Nucleus accumbens (tissue), 56 donors: ENCODE measurements around the gene ORC2.
A peak's percentile ranks its signal among the peaks of the same experiment; 100 is the strongest.
"Not testable (repeated sequence)": the region's sequence is repeated elsewhere in the genome, so short reads cannot be mapped to it uniquely, and the experiment has no call there.

Source experiments
- DNase-seq, 56 donors: peaks; one replicate each; lab custom pipeline; 2025; lab: John Stamatoyannopoulos, UW

The ORC2 gene

DNA sequence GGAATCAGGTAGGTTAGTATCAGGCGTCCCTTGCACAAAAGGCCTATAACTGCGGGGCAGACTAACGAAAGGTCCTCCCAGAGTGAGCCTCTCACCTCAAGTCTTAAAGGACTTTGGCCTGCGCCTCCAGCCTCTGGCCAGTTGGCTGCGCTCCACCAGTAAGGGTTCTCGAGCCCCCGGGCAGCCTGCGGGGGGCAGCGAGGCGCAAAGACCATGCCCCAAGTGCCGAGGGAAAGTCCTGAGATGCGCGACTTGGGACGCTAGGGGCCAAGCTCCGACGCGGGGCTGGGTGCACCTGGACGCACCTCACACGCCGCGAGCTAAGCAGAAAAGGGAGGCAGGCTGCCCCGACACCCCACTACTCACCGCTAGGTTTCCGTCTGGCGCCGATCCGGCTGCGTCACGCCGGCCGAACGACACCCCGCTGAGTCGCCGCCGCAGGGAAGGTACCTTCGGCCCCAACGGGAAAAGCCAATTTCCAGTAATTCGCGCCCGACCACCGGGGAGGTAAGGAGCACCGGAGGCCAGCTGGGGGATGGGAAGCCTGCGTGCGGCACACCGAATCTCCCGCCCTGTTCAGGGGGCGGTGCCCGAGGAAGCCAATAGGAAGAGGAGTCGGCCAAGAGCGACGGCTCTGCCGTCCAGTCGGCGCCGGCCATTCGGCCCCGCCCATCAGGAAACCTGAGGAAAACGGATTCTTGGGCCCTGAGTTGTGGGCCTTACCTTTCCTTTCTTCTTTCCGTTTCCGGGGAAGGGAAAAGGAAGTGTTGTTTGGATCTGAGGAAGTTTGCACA, at the start of gene ORC2:
TSS of gene ORC2 (minus strand) at position 537 of the 794 bp plus-strand sequence. CDS start 5,537 bp downstream, outside the sequence.
- peak; percentile 47 to 95 (median 88) for DNase-seq

DNA sequence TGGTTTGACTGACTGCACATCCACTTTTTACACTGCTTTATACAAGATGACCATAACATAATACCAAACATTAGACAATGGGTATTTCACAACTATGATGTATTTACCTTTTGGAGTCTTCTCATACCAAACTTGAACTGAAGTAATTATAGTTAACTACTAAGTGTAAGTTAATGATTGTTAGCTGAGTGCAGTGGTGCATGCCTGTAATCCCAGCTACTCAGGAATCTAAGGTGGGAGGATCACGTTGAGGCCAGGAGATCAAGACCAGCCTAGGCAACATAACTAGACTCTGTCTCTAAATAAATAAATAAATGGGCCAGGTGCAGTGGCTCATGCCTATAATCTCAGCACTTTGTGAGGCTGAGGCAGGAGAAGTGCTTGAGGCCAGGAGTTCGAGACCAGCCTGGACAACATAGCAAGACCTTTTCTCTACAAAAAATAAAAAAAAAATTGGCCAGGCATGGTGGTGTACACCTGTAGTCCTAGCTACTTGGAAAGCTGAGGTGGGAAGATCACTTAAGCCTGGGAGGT, 44.9 kb upstream of the ORC2 start:
- no peak for DNase-seq

DNA sequence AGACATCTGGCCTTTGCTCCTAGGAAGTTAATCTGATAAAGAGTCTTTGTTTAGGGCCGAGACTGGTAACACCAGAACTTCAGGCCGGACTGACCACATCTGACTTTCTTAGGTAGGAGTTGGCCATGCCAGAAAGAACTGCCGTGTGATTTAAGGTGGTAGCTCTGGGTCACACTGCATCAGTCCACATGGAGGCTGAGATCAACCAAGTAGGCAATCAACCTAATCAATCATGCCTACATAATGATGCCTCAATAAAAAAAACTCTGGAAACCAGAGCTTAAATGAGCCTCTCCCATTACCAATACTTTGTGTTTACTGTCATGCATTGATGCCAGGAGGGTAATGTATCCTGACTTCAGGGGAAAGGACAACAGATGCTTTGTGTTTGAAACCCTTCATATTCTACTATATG, 44.1 kb upstream of the ORC2 start:
- peak in 1 of 56 donors; percentile 0 for DNase-seq

DNA sequence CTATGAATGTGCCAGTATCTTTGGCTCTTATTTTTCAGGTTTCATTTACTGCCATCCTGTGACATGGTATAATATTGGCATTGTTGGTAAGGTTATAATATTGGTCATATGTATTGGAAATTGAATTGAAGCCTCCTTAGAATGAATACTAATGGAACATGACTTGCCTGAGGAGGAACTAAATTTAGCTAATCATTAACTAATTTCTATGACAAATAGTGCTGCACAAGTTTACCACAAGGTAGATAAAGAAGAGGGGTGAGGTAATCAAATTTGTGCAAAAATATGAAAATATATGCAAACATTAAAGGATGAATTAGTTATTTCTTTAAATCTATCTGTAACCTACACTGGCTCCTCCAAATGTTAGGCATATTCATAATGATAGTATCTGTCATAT, 43.2 kb upstream of the ORC2 start:
- DNase-seq = no peak

- no peak for DNase-seq
These were observed 40.9 kb upstream of the ORC2 start for GRCh38 chr2:201004370-201004769.

GRCh38 chr2:200993097-200993496, 29.6 kb upstream of the ORC2 start:
- DNase-seq = no peak

- DNase-seq = no peak
These were observed 23.7 kb upstream of the ORC2 start for GRCh38 chr2:200987137-200987536.

GRCh38 chr2:200985799-200986198, 22.3 kb upstream of the ORC2 start:
- DNase-seq = no peak

DNA sequence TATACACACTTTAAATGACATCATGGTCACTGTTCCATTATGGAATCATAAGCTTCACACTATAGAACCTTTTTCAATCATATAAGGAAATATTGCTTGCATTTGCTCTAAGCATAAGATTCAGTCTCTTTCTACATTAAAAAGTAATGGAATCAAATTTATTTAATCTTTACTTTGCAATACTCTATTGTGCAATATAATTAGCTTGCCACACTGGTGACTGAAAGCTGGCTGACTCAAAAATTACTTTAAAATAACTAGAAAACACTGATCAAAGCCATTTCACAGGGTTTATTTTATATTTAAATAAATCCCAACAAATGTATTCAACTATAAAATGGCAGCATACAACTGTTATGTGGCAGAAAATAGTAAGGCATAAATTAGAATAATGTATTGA, 13.2 kb upstream of the ORC2 start:
- no peak for DNase-seq

DNA sequence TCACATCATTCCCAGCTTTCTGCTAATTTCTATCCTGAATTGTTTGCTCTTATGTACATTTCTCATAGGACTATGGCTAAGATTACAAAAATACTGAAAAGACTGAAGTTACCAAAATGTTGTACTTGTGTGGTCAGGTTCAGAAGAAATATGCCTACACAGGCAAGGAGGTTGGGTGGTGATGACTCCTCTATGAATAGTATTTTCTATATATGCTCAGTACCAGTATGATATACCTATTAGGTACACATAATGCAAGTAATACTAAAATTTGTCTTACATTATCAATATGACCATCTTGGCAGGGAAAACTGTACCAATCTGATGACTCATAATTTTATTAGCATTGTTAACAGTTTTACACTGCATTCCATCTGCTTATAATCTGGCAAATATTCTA, 12.2 kb upstream of the ORC2 start:
- DNase-seq = no peak

- not testable (repeated sequence) for DNase-seq
These were observed 6.6 kb upstream of the ORC2 start for GRCh38 chr2:200970057-200970456.

- DNase-seq = no peak
These were observed 5.3 kb upstream of the ORC2 start for GRCh38 chr2:200968735-200969134.

DNA sequence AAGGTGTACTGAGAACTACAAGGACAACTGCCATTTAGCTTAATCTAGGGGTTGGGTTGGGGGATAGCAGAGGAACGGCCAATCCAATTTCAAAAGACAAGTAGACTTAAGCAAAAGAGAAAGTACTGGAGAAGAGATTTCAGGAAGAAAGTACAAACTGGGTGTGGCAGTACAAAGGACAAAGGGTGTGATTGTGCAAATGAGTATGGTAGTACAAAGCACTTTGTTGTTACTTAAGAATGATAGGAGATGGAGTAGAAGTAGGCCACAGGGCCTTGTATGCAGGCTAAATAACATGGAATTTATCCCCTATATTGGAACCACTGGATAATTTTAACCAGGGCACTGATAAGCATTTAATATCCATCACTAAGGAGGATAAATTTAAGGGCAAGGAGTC, 4.7 kb upstream of the ORC2 start:
- no peak for DNase-seq

DNA sequence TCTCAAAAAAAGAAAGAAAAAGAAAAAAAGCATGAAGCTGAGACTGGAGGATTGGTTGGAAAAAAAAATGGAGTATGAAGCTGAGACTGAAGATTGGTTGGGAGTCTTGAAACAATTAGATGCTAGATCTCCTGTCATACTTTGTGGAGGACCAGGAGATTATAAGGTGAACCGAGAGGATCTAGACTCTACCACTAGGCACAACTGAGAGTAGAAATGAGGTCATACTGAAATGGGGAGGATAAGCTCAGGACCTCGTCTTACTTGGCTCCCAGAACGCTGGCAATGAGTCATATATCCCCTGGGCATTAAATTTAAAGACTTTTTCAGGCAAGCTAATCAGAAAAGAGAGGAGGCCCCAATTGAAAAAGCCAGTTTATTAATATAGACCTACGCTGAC, 3.3 kb upstream of the ORC2 start:
- no peak for DNase-seq

DNA sequence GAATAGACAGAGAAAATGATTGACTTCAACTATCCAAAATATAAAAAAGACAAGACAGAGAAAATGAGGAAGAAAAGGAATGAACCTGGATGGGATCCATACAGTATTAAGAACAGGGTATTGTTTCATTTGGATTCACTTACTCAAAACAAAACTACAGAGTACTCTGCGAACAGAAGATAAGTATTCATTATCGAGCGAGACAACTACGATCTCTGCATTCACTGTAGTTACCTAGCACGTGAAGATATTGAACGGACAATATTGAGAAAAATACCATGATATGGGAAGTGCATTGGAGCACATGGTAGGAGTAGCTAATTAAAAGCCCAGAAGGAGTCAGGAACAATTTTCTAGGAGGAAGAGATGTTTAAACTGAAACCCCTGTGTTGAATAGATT, 1.0 kb upstream of the ORC2 start:
- no peak for DNase-seq

DNA sequence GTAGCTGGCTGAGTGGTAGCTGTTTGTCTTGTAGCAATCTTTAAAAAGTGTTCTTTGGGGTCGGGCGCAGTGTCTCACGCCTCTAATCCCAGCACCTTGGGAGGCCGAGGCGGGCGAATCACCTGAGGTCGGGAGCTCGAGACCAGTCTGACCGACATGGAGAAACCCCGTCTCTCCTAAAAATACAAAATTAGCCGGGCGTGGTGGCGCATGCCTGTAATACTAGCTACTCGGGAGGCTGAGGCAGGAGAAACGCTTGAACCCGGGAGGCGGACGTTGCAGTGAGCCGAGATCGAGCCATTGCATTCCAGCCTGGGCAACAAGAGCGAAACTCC, 425 bp upstream of the ORC2 start:
- DNase-seq = peak in 1 of 56 donors; percentile 34

DNA sequence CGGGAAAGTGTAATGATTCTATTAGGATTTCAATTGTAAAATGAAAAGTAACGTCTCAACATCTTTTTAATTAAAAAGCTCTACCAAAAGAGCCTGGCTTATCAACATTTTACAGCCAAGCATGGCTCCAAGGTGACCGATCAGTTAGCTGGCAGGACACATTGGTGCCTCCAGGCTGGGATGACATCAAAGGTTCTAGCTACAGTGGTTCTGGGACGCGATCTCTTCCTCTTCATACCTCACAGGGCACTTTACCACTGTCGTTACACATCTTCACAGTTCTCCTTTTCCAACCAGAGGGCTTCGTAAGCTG, 693 bp downstream of the ORC2 start:
- DNase-seq = peak in 2 of 56 donors; percentile 20 to 43

- DNase-seq = no peak
These were observed 1.8 kb downstream of the ORC2 start for GRCh38 chr2:200961674-200962073.

DNA sequence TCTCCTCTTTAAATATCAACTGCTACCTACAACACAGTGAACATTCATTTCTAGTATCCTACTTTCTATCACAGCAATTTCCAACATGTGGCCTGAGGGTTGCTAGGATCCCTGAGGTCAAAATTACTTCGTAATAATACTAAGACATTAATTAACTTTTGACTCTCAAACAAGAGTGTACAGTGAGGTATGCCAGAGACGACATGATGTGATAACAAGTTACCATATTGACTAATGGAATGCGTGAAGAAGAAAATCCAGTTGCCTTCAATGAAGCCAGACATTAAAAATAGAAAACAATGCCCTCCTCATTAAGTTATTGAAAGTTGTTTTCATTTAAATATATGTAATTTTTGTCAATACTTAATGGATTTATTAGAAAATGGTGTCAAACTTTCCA, 13.1 kb downstream of the ORC2 start:
- DNase-seq = no peak

GRCh38 chr2:200945395-200945729, 18.1 kb downstream of the ORC2 start:
- no peak for DNase-seq

DNA sequence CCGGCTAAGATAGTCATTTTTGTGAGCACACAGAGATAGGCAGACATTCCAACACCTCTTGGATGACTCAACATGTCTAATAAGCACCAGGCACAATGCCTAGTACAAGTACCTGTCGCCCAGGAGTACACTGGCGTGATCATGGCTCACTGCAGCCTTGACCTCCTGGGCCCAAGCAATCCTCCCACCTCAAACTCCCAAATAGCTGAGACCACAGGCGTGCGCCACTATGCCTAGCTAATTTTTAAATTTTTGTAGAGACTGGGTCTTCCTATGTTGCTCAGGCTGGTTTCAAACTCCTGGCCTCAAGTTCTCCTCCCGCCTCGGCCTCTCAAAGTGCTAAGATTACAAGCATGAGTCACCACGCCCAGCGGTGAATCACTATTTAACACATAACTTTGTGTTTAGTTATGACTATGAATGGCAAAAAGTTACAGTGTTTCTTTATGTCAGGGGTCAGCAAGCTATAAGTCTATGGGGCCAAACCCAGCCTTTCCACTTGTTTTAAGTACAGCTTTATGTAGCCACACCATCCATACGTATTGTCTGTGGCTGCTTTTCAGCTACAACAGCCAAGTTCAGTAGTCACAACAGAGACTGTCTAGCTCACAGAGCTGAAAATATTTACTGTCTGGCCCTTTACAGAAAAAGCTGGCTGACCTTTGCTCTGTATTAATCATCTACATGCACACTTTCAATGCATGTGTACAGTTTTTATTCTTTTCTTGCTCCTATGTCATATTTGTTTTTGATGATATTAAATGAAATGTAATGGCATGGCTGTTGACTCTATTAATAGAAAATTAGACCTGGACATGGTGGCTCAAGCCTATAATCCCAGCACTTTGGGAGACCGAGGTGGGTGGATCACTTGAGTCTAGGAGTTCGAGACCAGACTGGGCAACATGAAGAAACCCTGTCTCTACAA, 18.7 kb downstream of the ORC2 start:
- no peak for DNase-seq
